Measurements from ENCODE around the gene CHRNE.

DNA sequence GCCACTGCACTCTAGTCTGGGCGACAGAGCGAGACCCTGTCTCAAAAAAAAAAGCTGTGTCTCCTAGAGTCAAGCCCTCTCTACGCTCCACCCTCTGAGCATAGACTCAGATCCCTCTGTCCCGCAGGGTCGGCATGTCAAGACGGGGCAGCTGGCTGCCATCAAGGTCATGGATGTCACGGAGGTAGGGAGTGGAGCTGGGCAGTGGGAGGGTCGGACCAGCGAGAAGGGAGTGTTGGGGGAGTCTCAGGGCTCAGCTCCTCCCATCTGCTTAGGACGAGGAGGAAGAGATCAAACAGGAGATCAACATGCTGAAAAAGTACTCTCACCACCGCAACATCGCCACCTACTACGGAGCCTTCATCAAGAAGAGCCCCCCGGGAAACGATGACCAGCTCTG lies 22.0 kb downstream of the CHRNE start:
- TF ChIP-seq CTCF (optimal IDR thresholded peaks at IDR 0.05 in 1 of 3, IDR thresholded peaks at IDR 0.05 in 1 of 3, conservative IDR thresholded peaks at IDR 0.05 in 1 of 3; ENCODE audit: extremely low read depth in 1 of 3, insufficient read depth in 2 of 3, low read length in 3 of 3): no peak
- TF ChIP-seq EZH2 (IDR thresholded peaks at IDR 0.05; ENCODE audit: low read length): no peak

All from keratinocyte (primary cell).